Measurements from ENCODE around the gene OAS2.

DNA sequence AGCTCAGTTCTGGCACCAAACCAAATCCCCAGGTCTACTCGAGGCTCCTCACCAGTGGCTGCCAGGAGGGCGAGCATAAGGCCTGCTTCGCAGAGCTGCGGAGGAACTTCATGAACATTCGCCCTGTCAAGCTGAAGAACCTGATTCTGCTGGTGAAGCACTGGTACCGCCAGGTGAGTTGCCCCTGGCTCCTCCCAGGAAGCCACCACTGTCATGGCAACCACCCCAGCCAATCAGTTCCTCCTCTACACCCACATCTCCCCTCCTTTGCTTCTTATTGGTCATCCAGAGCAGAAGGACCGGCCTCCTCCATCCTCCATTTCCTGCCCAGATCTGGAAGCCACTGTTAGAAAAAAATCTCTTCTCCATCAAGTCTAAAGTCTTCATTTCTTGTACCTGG, 17.2 kb upstream of the OAS2 start:
- TF ChIP-seq TAF1 (IDR thresholded peaks at IDR 0.05; ENCODE audit: borderline replicate concordance, insufficient read depth, low read length) (no peak), POLR2AphosphoS5 (IDR thresholded peaks at IDR 0.05; ENCODE audit: low read depth, low read length) (no peak), SIN3A (IDR thresholded peaks at IDR 0.05; ENCODE audit: borderline replicate concordance, insufficient read depth, low read length) (no peak), FOXP2 (optimal IDR thresholded peaks at IDR 0.05; ENCODE audit: borderline replicate concordance, extremely low read depth, extremely low read length, insufficient read depth) (no peak)
- TF ChIP-seq, protein P1, sequence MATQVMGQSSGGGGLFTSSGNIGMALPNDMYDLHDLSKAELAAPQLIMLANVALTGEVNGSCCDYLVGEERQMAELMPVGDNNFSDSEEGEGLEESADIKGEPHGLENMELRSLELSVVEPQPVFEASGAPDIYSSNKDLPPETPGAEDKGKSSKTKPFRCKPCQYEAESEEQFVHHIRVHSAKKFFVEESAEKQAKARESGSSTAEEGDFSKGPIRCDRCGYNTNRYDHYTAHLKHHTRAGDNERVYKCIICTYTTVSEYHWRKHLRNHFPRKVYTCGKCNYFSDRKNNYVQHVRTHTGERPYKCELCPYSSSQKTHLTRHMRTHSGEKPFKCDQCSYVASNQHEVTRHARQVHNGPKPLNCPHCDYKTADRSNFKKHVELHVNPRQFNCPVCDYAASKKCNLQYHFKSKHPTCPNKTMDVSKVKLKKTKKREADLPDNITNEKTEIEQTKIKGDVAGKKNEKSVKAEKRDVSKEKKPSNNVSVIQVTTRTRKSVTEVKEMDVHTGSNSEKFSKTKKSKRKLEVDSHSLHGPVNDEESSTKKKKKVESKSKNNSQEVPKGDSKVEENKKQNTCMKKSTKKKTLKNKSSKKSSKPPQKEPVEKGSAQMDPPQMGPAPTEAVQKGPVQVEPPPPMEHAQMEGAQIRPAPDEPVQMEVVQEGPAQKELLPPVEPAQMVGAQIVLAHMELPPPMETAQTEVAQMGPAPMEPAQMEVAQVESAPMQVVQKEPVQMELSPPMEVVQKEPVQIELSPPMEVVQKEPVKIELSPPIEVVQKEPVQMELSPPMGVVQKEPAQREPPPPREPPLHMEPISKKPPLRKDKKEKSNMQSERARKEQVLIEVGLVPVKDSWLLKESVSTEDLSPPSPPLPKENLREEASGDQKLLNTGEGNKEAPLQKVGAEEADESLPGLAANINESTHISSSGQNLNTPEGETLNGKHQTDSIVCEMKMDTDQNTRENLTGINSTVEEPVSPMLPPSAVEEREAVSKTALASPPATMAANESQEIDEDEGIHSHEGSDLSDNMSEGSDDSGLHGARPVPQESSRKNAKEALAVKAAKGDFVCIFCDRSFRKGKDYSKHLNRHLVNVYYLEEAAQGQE (IDR thresholded peaks at IDR 0.05; ENCODE audit: insufficient read depth in 1 of 2, low read depth in 2 of 2, low read length in 2 of 2) = no peak

Measured in PFSK-1 (cell line).